ENCODE results near the gene KIF3B.
"Not testable (repeated sequence)": the region's sequence is repeated elsewhere in the genome, so short reads cannot be mapped to it uniquely, and the experiment has no call there.

Gene KIF3B

GRCh38 chr20:32296819-32297420 lies 19.5 kb downstream of the KIF3B start:
- no peak for DNase-seq

- DNase-seq = no peak
These were observed 20.0 kb downstream of the KIF3B start for GRCh38 chr20:32297439-32297838.

- no peak for DNase-seq
These were observed 23.2 kb downstream of the KIF3B start for GRCh38 chr20:32300647-32301046.

GRCh38 chr20:32301719-32302506 lies 24.5 kb downstream of the KIF3B start:
- no peak for DNase-seq

- DNase-seq = no peak
These were observed 25.0 kb downstream of the KIF3B start for GRCh38 chr20:32302507-32302872.

- no peak for DNase-seq
These were observed 26.8 kb downstream of the KIF3B start for GRCh38 chr20:32304131-32304746.

GRCh38 chr20:32312718-32313424 lies 35.4 kb downstream of the KIF3B start:
- DNase-seq = no peak

GRCh38 chr20:32314768-32315167 lies 37.3 kb downstream of the KIF3B start:
- DNase-seq = no peak

- no peak for DNase-seq
These were observed 37.9 kb downstream of the KIF3B start for GRCh38 chr20:32315399-32315798.

- no peak for DNase-seq
These were observed 38.4 kb downstream of the KIF3B start for GRCh38 chr20:32315891-32316290.

GRCh38 chr20:32316667-32317066 lies 39.2 kb downstream of the KIF3B start:
- no peak for DNase-seq

GRCh38 chr20:32319100-32319499 lies 41.6 kb downstream of the KIF3B start:
- DNase-seq = no peak

- DNase-seq = no peak
These were observed 42.9 kb downstream of the KIF3B start for GRCh38 chr20:32320305-32320704.

- no peak for DNase-seq
These were observed 43.9 kb downstream of the KIF3B start for GRCh38 chr20:32321390-32321789.

GRCh38 chr20:32322260-32322659 lies 44.8 kb downstream of the KIF3B start:
- DNase-seq = not testable (repeated sequence)

GRCh38 chr20:32323761-32324160 lies 46.3 kb downstream of the KIF3B start:
- DNase-seq = not testable (repeated sequence)

- DNase-seq = no peak
These were observed 48.5 kb downstream of the KIF3B start for GRCh38 chr20:32325706-32326503.

GRCh38 chr20:32326504-32326845 lies 49.0 kb downstream of the KIF3B start:
- no peak for DNase-seq

- DNase-seq = no peak
These were observed 49.7 kb downstream of the KIF3B start for GRCh38 chr20:32327087-32327681.

- DNase-seq = no peak
These were observed 52.5 kb downstream of the KIF3B start for GRCh38 chr20:32329817-32330554.

GRCh38 chr20:32330555-32330897 lies 53.1 kb downstream of the KIF3B start:
- no peak for DNase-seq

GRCh38 chr20:32332614-32333013 lies 55.2 kb downstream of the KIF3B start:
- no peak for DNase-seq

All from activated T-cell treated with anti-CD3 and anti-CD28 coated beads for 4 hours (primary cell).